SU-DHL-6 (cell line): Measurements from ENCODE around the gene ARSK.

Experiments used
- H2AFZ ChIP-seq: fragments of 200-600 bp; sonication (generic); 2 replicates; pipeline ENCODE4 v1.6.1; 2014; ENCODE audit warnings: low read depth, mild to moderate bottlenecking, moderate library complexity, mixed read lengths, antibody characterized with exemption, low read length; ENCODE audit not compliant: severe bottlenecking
- H3F3A ChIP-seq: fragments of 200-600 bp; shearing (Covaris generic); 2 replicates; pipeline ENCODE4 v1.6.0; 2016; ENCODE audit warnings: antibody characterized with exemption, mild to moderate bottlenecking; ENCODE audit not compliant: insufficient read depth
- H3K27ac ChIP-seq: fragments of 200-600 bp; sonication (generic); 2 replicates; pipeline ENCODE4 v1.5.1; 2016; ENCODE audit warnings: low read depth, mild to moderate bottlenecking, low read length, moderate library complexity, mixed read lengths
- H3K27me3 ChIP-seq: fragments of 200-600 bp; sonication (generic), shearing (Covaris generic); 2 replicates; pipeline ENCODE4 v1.6.0; 2014; ENCODE audit warnings: mild to moderate bottlenecking, low read length
- H3K36me3 ChIP-seq: fragments of 200-600 bp; sonication (generic); 2 replicates; pipeline ENCODE4 v1.6.1; 2014; ENCODE audit warnings: mild to moderate bottlenecking, low read length, mixed read lengths
- H3K4me2 ChIP-seq: fragments of 300-600, 200-600 bp; shearing (Covaris generic), sonication (generic); 2 replicates; pipeline ENCODE4 v1.6.0; 2014; ENCODE audit warnings: low read length, low read depth, mild to moderate bottlenecking; ENCODE audit not compliant: poor library complexity, severe bottlenecking
- H3K4me3 ChIP-seq: fragments of 200-600 bp; sonication (generic); 2 replicates; pipeline ENCODE4 v1.5.1; 2014; ENCODE audit warnings: antibody characterized with exemption, low read length, mild to moderate bottlenecking, mixed read lengths; ENCODE audit not compliant: insufficient read depth, poor library complexity, severe bottlenecking
- H3K79me2 ChIP-seq: fragments of 200-600 bp; sonication (generic); 2 replicates; pipeline ENCODE4 v1.6.1; 2014; ENCODE audit warnings: mild to moderate bottlenecking, low read length, moderate library complexity; ENCODE audit not compliant: insufficient read depth
- H3K9ac ChIP-seq: fragments of 200-600 bp; sonication (generic); 2 replicates; pipeline ENCODE4 v1.7.0; 2014; ENCODE audit warnings: mild to moderate bottlenecking, low read length
- H3K9me2 ChIP-seq: fragments of 200-600 bp; sonication (generic); replicated peaks from 2 replicates; pipeline ENCODE4 v1.6.1; 2014; ENCODE audit warnings: low read length; ENCODE audit not compliant: insufficient read depth
- H3K9me3 ChIP-seq: fragments of 200-600 bp; sonication (generic); 2 replicates; pipeline ENCODE4 v1.6.1; 2014; ENCODE audit warnings: low read length, mixed read lengths; ENCODE audit not compliant: insufficient read depth
- H4K20me1 ChIP-seq: fragments of 200-600 bp; sonication (generic); 2 replicates; pipeline ENCODE4 v1.6.1; 2014; ENCODE audit warnings: low read depth, mild to moderate bottlenecking, antibody characterized with exemption, low read length, moderate library complexity, mixed read lengths
- CTCF ChIP-seq: fragments of 200-600 bp; sonication (generic); IDR thresholded peaks from one replicate; pipeline ENCODE4 v1.5.1; 2017; ENCODE audit warnings: antibody characterized with exemption, mild to moderate bottlenecking, low read length, moderate library complexity; ENCODE audit not compliant: insufficient read depth, poor library complexity, severe bottlenecking
- EZH2phosphoT487 ChIP-seq: fragments of 200-600 bp; sonication (generic), shearing (Covaris generic); conservative IDR thresholded peaks from 2 replicates; pipeline ENCODE4 v1.6.1; 2018; ENCODE audit warnings: mild to moderate bottlenecking, antibody characterized with exemption, low read length, moderate library complexity, mixed read lengths

ARSK gene

GRCh38 chr5:95583992-95584391, 29.1 kb downstream of the ARSK start:
- H3F3A ChIP-seq, result no peaks in the 10 kb centered on the region
- no peak overlapping the region for H3K4me3 ChIP-seq
- TF ChIP-seq CTCF, result no peak
- TF ChIP-seq EZH2phosphoT487, result no peak
- H3K36me3 ChIP-seq, result no peaks in the 10 kb centered on the region
- H3K9me3 ChIP-seq, result no peaks in the 10 kb centered on the region
- no peak overlapping the region for H3K4me2 ChIP-seq
- 0 out of 2 replicates have a peak, but pooled peaks cover 5% of the 10 kb centered on the region for H3K79me2 ChIP-seq
- H3K9me2 ChIP-seq, result no peaks in the 10 kb centered on the region
- H3K27me3 ChIP-seq, result no peaks in the 10 kb centered on the region
- no peak overlapping the region for H2AFZ ChIP-seq
- H4K20me1 ChIP-seq, result no peaks in the 10 kb centered on the region
- H3K27ac ChIP-seq, result no peak overlapping the region
- H3K9ac ChIP-seq, result no peak overlapping the region

GRCh38 chr5:95590880-95591279, 36.0 kb downstream of the ARSK start:
- Histone ChIP-seq H3K9me3 (no peaks in the 10 kb centered on the region), H3K27me3 (no peaks in the 10 kb centered on the region), H4K20me1 (no peaks in the 10 kb centered on the region), H3K9ac (no peak overlapping the region), H3K79me2 (no peaks in the 10 kb centered on the region), H3K4me3 (no peak overlapping the region), H3K27ac (no peak overlapping the region), H3F3A (no peaks in the 10 kb centered on the region), H3K9me2 (no peaks in the 10 kb centered on the region), H2AFZ (no peak overlapping the region), H3K36me3 (no peaks in the 10 kb centered on the region), H3K4me2 (no peak overlapping the region)
- TF ChIP-seq EZH2phosphoT487 (no peak), CTCF (no peak)

GRCh38 chr5:95591490-95591901, 36.6 kb downstream of the ARSK start:
- Histone ChIP-seq H3K79me2 (no peaks in the 10 kb centered on the region), H3K9ac (no peak overlapping the region), H3K27ac (no peak overlapping the region), H3K4me3 (no peak overlapping the region), H3F3A (no peaks in the 10 kb centered on the region), H3K36me3 (no peaks in the 10 kb centered on the region), H3K9me2 (no peaks in the 10 kb centered on the region), H2AFZ (no peak overlapping the region), H3K27me3 (no peaks in the 10 kb centered on the region), H4K20me1 (no peaks in the 10 kb centered on the region), H3K4me2 (no peak overlapping the region), H3K9me3 (no peaks in the 10 kb centered on the region)
- TF ChIP-seq CTCF (no peak), EZH2phosphoT487 (no peak)
